ENCODE data around the gene TTC22.

- TF ChIP-seq ISL1 (CRISPR knock-in tag; IDR thresholded peaks at IDR 0.05) (no peak), ARNTL (CRISPR knock-in tag; IDR thresholded peaks at IDR 0.05; ENCODE audit: borderline replicate concordance, low read depth) (no peak), RARB (CRISPR knock-in tag; IDR thresholded peaks at IDR 0.05) (no peak), ZFP30 (CRISPR knock-in tag; IDR thresholded peaks at IDR 0.05) (no peak), CSDC2 (CRISPR knock-in tag; IDR thresholded peaks at IDR 0.05) (no peak), ESRRG (CRISPR knock-in tag; IDR thresholded peaks at IDR 0.05) (no peak), BACH2 (CRISPR knock-in tag; IDR thresholded peaks at IDR 0.05; ENCODE audit: borderline replicate concordance) (no peak), ZNF565 (CRISPR knock-in tag; conservative IDR thresholded peaks at IDR 0.05; ENCODE audit: low read depth) (no peak), ZFP3 (CRISPR knock-in tag; IDR thresholded peaks at IDR 0.05) (no peak)
- TF ChIP-seq, protein P1, sequence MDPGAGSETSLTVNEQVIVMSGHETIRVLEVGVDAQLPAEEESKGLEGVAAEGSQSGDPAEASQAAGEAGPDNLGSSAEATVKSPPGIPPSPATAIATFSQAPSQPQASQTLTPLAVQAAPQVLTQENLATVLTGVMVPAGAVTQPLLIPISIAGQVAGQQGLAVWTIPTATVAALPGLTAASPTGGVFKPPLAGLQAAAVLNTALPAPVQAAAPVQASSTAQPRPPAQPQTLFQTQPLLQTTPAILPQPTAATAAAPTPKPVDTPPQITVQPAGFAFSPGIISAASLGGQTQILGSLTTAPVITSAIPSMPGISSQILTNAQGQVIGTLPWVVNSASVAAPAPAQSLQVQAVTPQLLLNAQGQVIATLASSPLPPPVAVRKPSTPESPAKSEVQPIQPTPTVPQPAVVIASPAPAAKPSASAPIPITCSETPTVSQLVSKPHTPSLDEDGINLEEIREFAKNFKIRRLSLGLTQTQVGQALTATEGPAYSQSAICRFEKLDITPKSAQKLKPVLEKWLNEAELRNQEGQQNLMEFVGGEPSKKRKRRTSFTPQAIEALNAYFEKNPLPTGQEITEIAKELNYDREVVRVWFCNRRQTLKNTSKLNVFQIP (CRISPR knock-in tag; IDR thresholded peaks at IDR 0.05; ENCODE audit: borderline replicate concordance, low read depth): no peak
- TF ChIP-seq, protein P2, sequence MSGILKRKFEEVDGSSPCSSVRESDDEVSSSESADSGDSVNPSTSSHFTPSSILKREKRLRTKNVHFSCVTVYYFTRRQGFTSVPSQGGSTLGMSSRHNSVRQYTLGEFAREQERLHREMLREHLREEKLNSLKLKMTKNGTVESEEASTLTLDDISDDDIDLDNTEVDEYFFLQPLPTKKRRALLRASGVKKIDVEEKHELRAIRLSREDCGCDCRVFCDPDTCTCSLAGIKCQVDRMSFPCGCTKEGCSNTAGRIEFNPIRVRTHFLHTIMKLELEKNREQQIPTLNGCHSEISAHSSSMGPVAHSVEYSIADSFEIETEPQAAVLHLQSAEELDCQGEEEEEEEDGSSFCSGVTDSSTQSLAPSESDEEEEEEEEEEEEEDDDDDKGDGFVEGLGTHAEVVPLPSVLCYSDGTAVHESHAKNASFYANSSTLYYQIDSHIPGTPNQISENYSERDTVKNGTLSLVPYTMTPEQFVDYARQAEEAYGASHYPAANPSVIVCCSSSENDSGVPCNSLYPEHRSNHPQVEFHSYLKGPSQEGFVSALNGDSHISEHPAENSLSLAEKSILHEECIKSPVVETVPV (CRISPR knock-in tag; IDR thresholded peaks at IDR 0.05): no peak
Measured at GRCh38 chr1:54809496-54810074, 8.5 kb upstream of the TTC22 start.
